Heart left ventricle (tissue), 16 donors: ENCODE results near the gene TARBP1. TPM values are rescaled to one million over a fixed set of nuclear protein-coding genes. Genes with fewer than 3 reads are reported as not detected.

ENCODE experiments used
- ATAC-seq, 4 donors: fragments of 200-7000 bp; cut with Tn5 transposase; one replicate each; pipeline ENCODE4 v1.9.1; 2020 to 2022; ENCODE audit warnings: moderate library complexity in 4 of 4, mild to moderate bottlenecking in 3 of 4, moderate number of reproducible peaks in 1 of 4
- DNase-seq, 5 donors: peaks; one replicate each; pipeline ENCODE4 v3.0.0-alpha.2; 2020
- H3K27ac ChIP-seq, 12 donors: fragments of 200-600 bp; sonication (generic) in 4 of 12; one replicate each; pipeline versions ENCODE4 v1.5.0 to v1.8.0; 2016 to 2022; ENCODE audit warnings: mild to moderate bottlenecking in 2 of 12
- H3K27me3 ChIP-seq, 9 donors: fragments of 200-600 bp; sonication (generic) in 2 of 9; one replicate each; pipeline versions ENCODE4 v1.5.1 to v1.8.0; 2016 to 2022; ENCODE audit warnings: mild to moderate bottlenecking in 3 of 9
- H3K36me3 ChIP-seq, 9 donors: fragments of 200-600 bp; sonication (generic) in 2 of 9; one replicate each; pipeline versions ENCODE4 v1.5.0 to v1.8.0; 2018 to 2022; ENCODE audit warnings: mild to moderate bottlenecking in 2 of 9
- H3K4me1 ChIP-seq, 12 donors: fragments of 200-600 bp; sonication (generic) in 4 of 12; one replicate each; pipeline versions ENCODE4 v1.5.0 to v1.8.0; 2016 to 2022; ENCODE audit warnings: mild to moderate bottlenecking in 3 of 12
- H3K4me3 ChIP-seq, 12 donors: fragments of 200-600 bp; sonication (generic) in 4 of 12; one replicate each; pipeline versions ENCODE4 v1.5.0 to v1.8.0; 2017 to 2022; ENCODE audit warnings: mild to moderate bottlenecking in 9 of 12, moderate library complexity in 4 of 12
- H3K9me3 ChIP-seq, 12 donors: fragments of 200-600 bp; sonication (generic) in 4 of 12; one replicate each; pipeline versions ENCODE4 v1.5.0 to v1.8.0; 2016 to 2022; ENCODE audit warnings: mild to moderate bottlenecking in 1 of 12
- POLR2A ChIP-seq, 2 donors: fragments of 450-650 bp; IDR thresholded peaks; one replicate each; pipeline ENCODE4 v1.6.1; 2017; ENCODE audit warnings: antibody characterized with exemption in 2 of 2, mild to moderate bottlenecking in 2 of 2, moderate library complexity in 2 of 2
- WGBS, 4 donors: extraction: QIAGEN DNeasy Blood & Tissue Kit in 2 of 4; methylation state at CpG; one replicate each; pipeline versions ENCODE4 v1.1.5 to v1.1.7; 2013 to 2018; 5-methylcytosine and 5-hydroxymethylcytosine counted together
- intact Hi-C, 10 donors: fragments of 100-400 bp; cut with DNase I; formaldehyde crosslinking; loops; one replicate each; pipeline versions ENCODE4 v1.11.1 to v1.14.2; 2022
- polyA plus RNA-seq, 2 donors: library from polyadenylated mRNA; stranded (reverse); fragments of 200-250 nt; gene quantifications; one replicate each; pipeline ENCODE4 v1.2.3, GENCODE V29; 2013
- total RNA-seq, 9 donors: library from RNA; depleted of rRNA in 2 of 9; stranded (reverse); fragments of >200 nt in 2 of 9; fragmentation: NEBNext Ultra II Directional in 3 of 9; extraction: Animal tissue kit (Norgen Biotek cat#: 25700) in 3 of 9; gene quantifications; one replicate each; pipeline versions ENCODE4 v1.1.0 to v1.2.4, GENCODE V29; 2016 to 2023
- TF ChIP-seq, protein P1 (sequence below), 12 donors: fragments of 200-600 bp; sonication (generic) in 4 of 12; IDR thresholded peaks; one replicate each; pipeline versions ENCODE4 v1.5.0 to v1.8.0; 2018 to 2022; ENCODE audit warnings: antibody characterized with exemption in 12 of 12, mild to moderate bottlenecking in 5 of 12
- donor health status: ischemic (EF 13 %, LVEDD 7.1; RV severe dilation, severe dysfunction).
- donor health status: healthy with polysubstance abuse.
- donor health status: DM: no; HTN: yes; CAD: no.
- donor health status: DM: no; HTN: no; CAD: no.
- donor health status: ischemic (EF 25% LVEDD 6.9; RV normal size, moderate dysfunction).
- donor health status: ischemic (EF 25% LVEDD 5.7; RV mildly dilated, moderate dysfunction).
- donor health status: healthy.
- donor health status: DM: yes; HTN: yes; CAD: no.
- donor health status: ischemic (EF 35%, LVEDD 5.7; RV mildly dilated, moderate dysfunction).
- donor health status: nonischemic (EF 11% LVEDD 7.7; RV severe dilation, severe dysfunction).
- donor health status: DM: yes; HTN: yes; CAD: no.
- donor health status: PGD.
- donor health status: ischemic (EF 29% LVEDD 5.4; RV normal size, mild dysfunction).
- donor health status: nonischemic (EF 23%, LVEDD 6.1; RV moderate dilation, normal function).

The TARBP1 gene
- total and polyA plus RNA-seq, 11 donors: 4.8 to 18.2 (median 9.9) TPM

DNA sequence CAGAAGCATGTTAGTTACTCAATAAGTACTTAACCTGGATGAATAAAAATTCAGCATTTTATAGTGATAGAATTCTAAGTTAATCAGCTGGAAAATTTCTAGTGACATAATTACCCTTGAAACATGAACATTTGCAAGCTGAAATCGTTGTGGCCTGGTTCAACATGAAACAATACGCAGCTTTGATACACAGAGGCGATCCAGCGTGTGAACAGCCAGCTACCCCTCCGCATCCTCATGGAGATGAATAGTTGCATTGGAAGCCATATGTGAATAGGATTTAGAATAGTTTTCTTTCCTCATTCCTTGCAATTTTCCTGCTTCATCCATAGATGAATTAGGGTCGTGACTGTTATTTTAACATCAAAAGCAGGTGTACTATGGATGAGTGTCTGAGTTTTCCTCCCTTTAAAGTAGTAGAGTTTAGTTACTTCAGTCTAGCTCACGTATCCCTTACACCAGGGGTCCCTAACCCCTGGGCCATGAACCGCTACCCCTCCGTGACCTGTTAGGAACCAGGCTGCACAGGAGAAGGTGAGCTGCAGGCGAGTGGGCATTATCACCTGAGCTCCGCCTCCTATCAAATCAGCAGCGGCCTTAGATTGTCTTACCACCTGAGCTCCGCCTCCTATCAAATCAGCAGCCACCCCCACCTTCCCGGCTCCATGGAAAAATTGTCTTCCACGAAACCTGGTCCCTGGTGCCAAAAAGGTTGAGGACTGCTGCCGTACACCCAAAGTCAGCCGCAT, 6.2 kb upstream of the TARBP1 start:
- DNase-seq: no peak
- intact Hi-C loops: loop anchor here in 4 of 10 donors (5.0 to 10.0 kb wide), 4 partner anchors 250 to 940 kb away; no protein-coding TSS in a partner anchor
- no peak for ATAC-seq
- 87 to 89% (median 88%) methylated on average over 17 of the region's 17 CpGs for WGBS, 4 donors
- no peak overlapping the region for H3K4me3 ChIP-seq
- no peaks in the 10 kb centered on the region for H3K36me3 ChIP-seq
- TF ChIP-seq, protein P1, sequence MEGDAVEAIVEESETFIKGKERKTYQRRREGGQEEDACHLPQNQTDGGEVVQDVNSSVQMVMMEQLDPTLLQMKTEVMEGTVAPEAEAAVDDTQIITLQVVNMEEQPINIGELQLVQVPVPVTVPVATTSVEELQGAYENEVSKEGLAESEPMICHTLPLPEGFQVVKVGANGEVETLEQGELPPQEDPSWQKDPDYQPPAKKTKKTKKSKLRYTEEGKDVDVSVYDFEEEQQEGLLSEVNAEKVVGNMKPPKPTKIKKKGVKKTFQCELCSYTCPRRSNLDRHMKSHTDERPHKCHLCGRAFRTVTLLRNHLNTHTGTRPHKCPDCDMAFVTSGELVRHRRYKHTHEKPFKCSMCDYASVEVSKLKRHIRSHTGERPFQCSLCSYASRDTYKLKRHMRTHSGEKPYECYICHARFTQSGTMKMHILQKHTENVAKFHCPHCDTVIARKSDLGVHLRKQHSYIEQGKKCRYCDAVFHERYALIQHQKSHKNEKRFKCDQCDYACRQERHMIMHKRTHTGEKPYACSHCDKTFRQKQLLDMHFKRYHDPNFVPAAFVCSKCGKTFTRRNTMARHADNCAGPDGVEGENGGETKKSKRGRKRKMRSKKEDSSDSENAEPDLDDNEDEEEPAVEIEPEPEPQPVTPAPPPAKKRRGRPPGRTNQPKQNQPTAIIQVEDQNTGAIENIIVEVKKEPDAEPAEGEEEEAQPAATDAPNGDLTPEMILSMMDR (IDR thresholded peaks at IDR 0.05): no peak
- TF ChIP-seq POLR2A (IDR thresholded peaks at IDR 0.05): no peak
- peaks cover 0 to 7% (median 0%) of the 10 kb centered on the region in 9 donors for H3K27me3 ChIP-seq
- peaks cover 0 to 30% (median 5%) of the 10 kb centered on the region in 12 donors for H3K4me1 ChIP-seq
- H3K9me3 ChIP-seq: no peaks in the 10 kb centered on the region
- no peak overlapping the region for H3K27ac ChIP-seq

DNA sequence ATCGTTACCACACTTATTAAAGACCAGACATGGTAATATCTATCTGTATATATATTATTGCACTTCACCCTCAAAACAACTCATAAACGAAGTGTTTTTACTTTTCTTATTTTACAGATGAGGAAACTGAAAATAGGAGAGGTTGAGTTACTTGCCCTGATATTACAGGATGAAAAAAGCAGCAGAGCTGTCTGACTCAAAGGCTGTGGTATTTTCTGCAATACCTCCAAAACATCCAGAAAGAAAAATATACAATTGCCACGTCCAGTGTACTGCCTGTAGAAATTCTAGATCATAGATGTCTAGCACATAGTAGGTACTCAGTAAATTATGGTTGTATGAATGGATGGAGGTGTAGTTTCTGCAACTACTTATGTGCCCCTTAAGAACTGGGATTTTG, 5.2 kb upstream of the TARBP1 start:
- ATAC-seq (no peak), DNase-seq (no peak)
- H3K4me3 ChIP-seq: no peak overlapping the region
- no peak overlapping the region for H3K27ac ChIP-seq
- WGBS, 4 donors: 75 to 82% (median 77%) methylated on average over 3 of the region's 3 CpGs
- peaks cover 0 to 7% (median 0%) of the 10 kb centered on the region in 9 donors for H3K27me3 ChIP-seq
- peaks cover 0 to 32% (median 5%) of the 10 kb centered on the region in 12 donors for H3K4me1 ChIP-seq
- intact Hi-C loops: loop anchor here in 4 of 10 donors (10.0 kb wide), 3 partner anchors 251 to 941 kb away; no protein-coding TSS in a partner anchor
- no peaks in the 10 kb centered on the region for H3K36me3 ChIP-seq
- TF ChIP-seq, protein P1 (IDR thresholded peaks at IDR 0.05): no peak
- no peak for TF ChIP-seq POLR2A (IDR thresholded peaks at IDR 0.05)
- no peaks in the 10 kb centered on the region for H3K9me3 ChIP-seq

DNA sequence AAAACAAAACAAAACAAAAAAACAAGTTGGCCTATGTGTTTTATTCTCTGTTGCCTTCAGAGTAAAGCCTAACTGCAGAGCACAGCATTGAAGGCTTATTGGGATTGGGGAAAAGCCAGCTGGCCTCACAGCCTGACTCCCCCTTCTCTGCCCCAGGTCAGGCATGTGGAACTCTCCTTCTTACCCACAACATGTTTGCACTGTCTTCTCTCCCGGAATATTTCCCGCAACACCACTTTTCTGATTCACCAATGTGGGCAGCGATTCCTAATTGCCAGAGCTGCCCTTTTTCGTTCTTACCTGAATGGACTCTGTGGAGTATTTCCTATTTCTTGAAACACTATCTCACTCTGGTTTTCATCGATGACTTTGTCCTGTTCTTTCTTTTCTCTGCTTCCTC, 2.8 kb upstream of the TARBP1 start:
- H3K36me3 ChIP-seq: no peaks in the 10 kb centered on the region
- ATAC-seq (no peak), DNase-seq (no peak)
- no peak overlapping the region for H3K27ac ChIP-seq
- TF ChIP-seq POLR2A (IDR thresholded peaks at IDR 0.05): no peak
- TF ChIP-seq, protein P1 (IDR thresholded peaks at IDR 0.05): no peak
- H3K9me3 ChIP-seq: no peaks in the 10 kb centered on the region
- peaks cover 0 to 21% (median 9%) of the 10 kb centered on the region in 12 donors for H3K4me1 ChIP-seq
- 83 to 86% (median 84%) methylated on average over 5 of the region's 5 CpGs for WGBS, 4 donors
- H3K4me3 ChIP-seq: no peak overlapping the region
- intact Hi-C loops: loop anchor here in 4 of 10 donors (10.0 kb wide), 3 partner anchors 253 to 943 kb away; no protein-coding TSS in a partner anchor
- H3K27me3 ChIP-seq: peaks cover 0 to 7% (median 0%) of the 10 kb centered on the region in 9 donors

DNA sequence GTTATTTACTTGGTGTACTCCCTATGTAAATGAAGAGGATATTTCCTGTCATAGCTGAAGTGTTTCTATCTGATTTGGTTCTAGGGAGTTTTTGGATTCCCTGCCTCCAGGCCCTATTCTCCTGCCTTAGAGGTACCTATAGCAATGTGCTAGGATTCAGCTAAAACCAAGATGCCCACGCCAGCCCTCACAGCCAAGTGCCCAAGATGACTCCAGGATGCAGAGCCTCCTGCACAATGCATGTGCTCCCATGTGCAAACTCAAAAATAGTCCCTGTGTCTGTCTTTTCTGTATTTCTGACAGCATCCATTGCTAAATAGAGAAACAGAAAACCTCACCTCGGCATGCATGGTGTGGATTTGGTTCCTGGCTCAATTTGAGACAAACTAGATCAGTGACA, 887 bp upstream of the TARBP1 start:
- H3K36me3 ChIP-seq: no peaks in the 10 kb centered on the region
- no peak overlapping the region for H3K27ac ChIP-seq
- H3K4me3 ChIP-seq: no peak overlapping the region
- 75 to 86% (median 80%) methylated on average over 2 of the region's 2 CpGs for WGBS, 4 donors
- TF ChIP-seq POLR2A (IDR thresholded peaks at IDR 0.05): no peak
- TF ChIP-seq, protein P1 (IDR thresholded peaks at IDR 0.05): no peak
- no peak for ATAC-seq
- peaks cover 0 to 7% (median 0%) of the 10 kb centered on the region in 9 donors for H3K27me3 ChIP-seq
- peaks cover 0 to 27% (median 8%) of the 10 kb centered on the region in 12 donors for H3K4me1 ChIP-seq
- DNase-seq: no peak
- no peaks in the 10 kb centered on the region for H3K9me3 ChIP-seq
- intact Hi-C loops: loop anchor here in 5 of 10 donors (10.0 kb wide), 3 partner anchors 255 to 945 kb away; no protein-coding TSS in a partner anchor
